HCT116 (cell line): ENCODE data around the gene STPG2. TPM values are rescaled to one million over a fixed set of nuclear protein-coding genes. Genes with fewer than 3 reads are reported as not detected.

Source experiments
- ATAC-seq: fragments of 200-7000 bp; cut with Tn5 transposase; 2 replicates; pipeline ENCODE4 v1.9.1; 2020; ENCODE audit warnings: mild to moderate bottlenecking, moderate library complexity
- BruUV-seq: library from RNA; stranded (reverse); fragments of 400-500 nt; replicated peaks from 2 replicates; lab custom pipeline; 2021; lab: Mats Ljungman, UMichigan
- CTCF ChIA-PET: fragments of 300-600 bp; sonication (Branson Sonifier 250); formaldehyde crosslinking; loops from one replicate; lab custom pipeline; 2021; ENCODE audit warnings: antibody characterized with exemption; lab: Charles Lee
- POLR2A ChIA-PET: fragments of 300-600, 350-600 bp; sonication (Branson Sonifier 250); formaldehyde crosslinking; loops from one replicate; lab custom pipeline; 2021; ENCODE audit warnings: antibody characterized with exemption; lab: Charles Lee
- RAD21 ChIA-PET, 2 experiments: fragments of 300-600 bp; sonication (Branson Sonifier 250); formaldehyde crosslinking; loops; one replicate each; lab custom pipeline; 2023; ENCODE audit warnings: low total read pairs in 2 of 2; ENCODE audit not compliant: uncharacterized antibody in 2 of 2, unreplicated experiment in 2 of 2, low non-redundant PET in 1 of 2; lab: Charles Lee
- DNase-seq: peaks from one replicate; pipeline ENCODE4 v3.0.0-alpha.2; 2010; ENCODE audit warnings: low read depth, low spot score
- H2AFZ ChIP-seq: fragments of 200-600 bp; shearing (Covaris generic), sonication (generic); 2 replicates; pipeline ENCODE4 v1.6.1; 2017; ENCODE audit warnings: low read depth, mixed run types, mixed read lengths, antibody characterized with exemption, low read length; ENCODE audit not compliant: poor library complexity, severe bottlenecking
- H3K27ac ChIP-seq: 2 replicates; pipeline ENCODE4 v1.5.1; 2012; ENCODE audit warnings: low read depth, low read length
- H3K27me3 ChIP-seq: fragments of 200-600 bp; sonication (generic); 2 replicates; pipeline ENCODE4 v1.6.1; 2016; ENCODE audit warnings: mixed run types, low read length, mixed read lengths; ENCODE audit not compliant: insufficient read depth
- H3K36me3 ChIP-seq, 2 experiments: fragments of 200-500 bp in 1 of 2; fragments of 200-600 bp in 1 of 2; sonication (Bioruptor generic) in 1 of 2; sonication (generic) in 1 of 2; 2 replicates each; pipeline versions ENCODE4 v1.5.1 to v1.6.1; 2014 to 2016; ENCODE audit warnings: low read length in 2 of 2, inconsistent platforms in 1 of 2, mixed read lengths in 1 of 2, mixed run types in 1 of 2; ENCODE audit not compliant: insufficient read depth in 2 of 2, control insufficient read depth in 1 of 2
- H3K4me1 ChIP-seq, 2 experiments: fragments of 200-600 bp in 1 of 2; sonication (generic) in 1 of 2; 2 replicates each; pipeline versions ENCODE4 v1.5.1 to v1.6.1; 2012 to 2017; ENCODE audit warnings: low read length in 2 of 2, inconsistent platforms in 1 of 2, mild to moderate bottlenecking in 1 of 2, mixed read lengths in 1 of 2, mixed run types in 1 of 2, moderate library complexity in 1 of 2; ENCODE audit not compliant: insufficient read depth in 2 of 2, control insufficient read depth in 1 of 2
- H3K4me2 ChIP-seq: fragments of 200-600 bp; sonication (generic); 2 replicates; pipeline ENCODE4 v1.6.1; 2017; ENCODE audit warnings: mixed run types, low read length, mixed read lengths
- H3K4me3 ChIP-seq, 2 experiments: fragments of 200-600 bp in 1 of 2; sonication (generic) in 1 of 2; replicated peaks in 1 of 2; 2 replicates each; pipeline ENCODE4 v1.5.1; 2011 to 2016; ENCODE audit warnings: low read length in 2 of 2, control low read depth in 1 of 2, low read depth in 1 of 2, mild to moderate bottlenecking in 1 of 2, mixed read lengths in 1 of 2, mixed run types in 1 of 2
- H3K79me2 ChIP-seq: fragments of 200-600 bp; sonication (generic); 2 replicates; pipeline ENCODE4 v1.6.1; 2017; ENCODE audit warnings: mild to moderate bottlenecking, mixed run types, low read length, moderate library complexity, mixed read lengths; ENCODE audit not compliant: insufficient read depth
- H3K9ac ChIP-seq: fragments of 200-600 bp; sonication (generic); 2 replicates; pipeline ENCODE4 v1.6.1; 2016; ENCODE audit warnings: low read length, mixed read lengths
- H3K9me2 ChIP-seq: fragments of 200-600 bp; sonication (generic), shearing (Covaris generic); 2 replicates; pipeline ENCODE4 v1.6.1; 2017; ENCODE audit warnings: mixed run types, mild to moderate bottlenecking, moderate library complexity; ENCODE audit not compliant: insufficient read depth
- H3K9me3 ChIP-seq, 2 experiments: fragments of 200-500 bp in 1 of 2; fragments of 200-600 bp in 1 of 2; sonication (Bioruptor generic) in 1 of 2; sonication (generic) in 1 of 2; 2 replicates each; pipeline ENCODE4 v1.6.1; 2014 to 2017; ENCODE audit warnings: low read length in 2 of 2, mixed read lengths in 2 of 2, inconsistent platforms in 1 of 2, low read depth in 1 of 2, mild to moderate bottlenecking in 1 of 2, mixed run types in 1 of 2, moderate library complexity in 1 of 2; ENCODE audit not compliant: control insufficient read depth in 1 of 2, insufficient read depth in 1 of 2
- H4K20me1 ChIP-seq: fragments of 200-600 bp; sonication (generic), shearing (Covaris generic); 2 replicates; pipeline ENCODE4 v1.6.1; 2017; ENCODE audit warnings: mixed run types, mild to moderate bottlenecking, moderate library complexity; ENCODE audit not compliant: insufficient read depth
- ATF3 ChIP-seq: IDR thresholded peaks from 2 replicates; pipeline ENCODE4 v1.6.1; 2012
- CEBPB ChIP-seq: IDR thresholded peaks from 2 replicates; pipeline ENCODE4 v1.6.1; 2012; ENCODE audit warnings: low read depth
- CTCF ChIP-seq, 3 experiments: fragments of 200-600 bp in 1 of 3; sonication (generic) in 1 of 3; IDR thresholded peaks in 2 of 3; conservative IDR thresholded peaks in 1 of 3; 2 replicates each; pipeline ENCODE4 v1.5.1; 2012 to 2017; ENCODE audit warnings: low read depth in 2 of 3, low read length in 2 of 3, antibody characterized with exemption in 1 of 3, borderline replicate concordance in 1 of 3, control low read depth in 1 of 3, mild to moderate bottlenecking in 1 of 3, mixed read lengths in 1 of 3, mixed run types in 1 of 3, moderate library complexity in 1 of 3; ENCODE audit not compliant: insufficient read depth in 1 of 3
- EGR1 ChIP-seq: IDR thresholded peaks from 2 replicates; pipeline ENCODE4 v1.6.1; 2012; ENCODE audit warnings: low read depth
- ELF1 ChIP-seq: IDR thresholded peaks from 2 replicates; pipeline ENCODE4 v1.6.1; 2012; ENCODE audit warnings: low read depth, borderline replicate concordance
- EZH2phosphoT487 ChIP-seq: fragments of 200-600 bp; IDR thresholded peaks from 2 replicates; pipeline ENCODE4 v1.6.1; 2018; ENCODE audit warnings: antibody characterized with exemption, borderline replicate concordance
- FOSL1 ChIP-seq: IDR thresholded peaks from 2 replicates; pipeline ENCODE4 v1.6.1; 2012; ENCODE audit warnings: low read depth
- JUND ChIP-seq: IDR thresholded peaks from 2 replicates; pipeline ENCODE4 v1.6.1; 2012
- POLR2AphosphoS5 ChIP-seq: IDR thresholded peaks from 2 replicates; pipeline ENCODE4 v1.6.1; 2011; ENCODE audit warnings: mild to moderate bottlenecking, low read depth, low read length, moderate library complexity
- RAD21 ChIP-seq: IDR thresholded peaks from 2 replicates; pipeline ENCODE4 v1.6.1; 2012; ENCODE audit warnings: low read depth, mild to moderate bottlenecking
- REST ChIP-seq: IDR thresholded peaks from 2 replicates; pipeline ENCODE4 v1.6.1; 2012; ENCODE audit warnings: low read depth
- SP1 ChIP-seq: IDR thresholded peaks from 2 replicates; pipeline ENCODE4 v1.6.1; 2012; ENCODE audit warnings: low read depth
- SRF ChIP-seq: IDR thresholded peaks from 2 replicates; pipeline ENCODE4 v1.6.1; 2012; ENCODE audit warnings: low read depth
- TCF7L2 ChIP-seq: IDR thresholded peaks from 2 replicates; pipeline ENCODE4 v1.7.0; 2011; ENCODE audit warnings: borderline replicate concordance, inconsistent platforms; ENCODE audit not compliant: insufficient read depth, insufficient read length; ENCODE audit errors: extremely low read depth
- ZFX ChIP-seq: fragments of 450-650 bp; IDR thresholded peaks from 2 replicates; pipeline ENCODE4 v1.6.1; 2017
- ZNF274 ChIP-seq: fragments of 200-500 bp; sonication (Bioruptor generic); IDR thresholded peaks from 2 replicates; pipeline ENCODE4 v1.6.1; 2014; ENCODE audit warnings: mild to moderate bottlenecking, low read depth, low read length, inconsistent platforms
- intact Hi-C: fragments of 100-400 bp; cut with micrococcal nuclease; formaldehyde crosslinking; loops from 2 replicates; pipeline ENCODE4 v1.10.0; 2022
- total RNA-seq: library from RNA; stranded (reverse); gene quantifications from one replicate; pipeline ENCODE4 v1.2.1, GENCODE V29; 2021; ENCODE audit not compliant: unreplicated experiment

STPG2 gene
- total RNA-seq, 1 experiment from 2014 or later, result not detected

- no peaks in the 10 kb centered on the region for H3K27me3 ChIP-seq
- intact Hi-C loops, result no loop called here
- peak; percentile 7 for DNase-seq
- H3K36me3 ChIP-seq, result no peaks in the 10 kb centered on the region
- ChIA-PET RAD21 (no interaction called here), POLR2A (no interaction called here), CTCF (no interaction called here)
- peak overlapping the region; percentile 82 for H2AFZ ChIP-seq
- no peak overlapping the region for H3K9ac ChIP-seq
- no TSS peak for BruUV-seq
- H3K9me3 ChIP-seq, result no peaks in the 10 kb centered on the region
- H3K4me2 ChIP-seq, result peak overlapping the region; percentile 27; the same call in 1 of the 2 replicates
- ATAC-seq, result no peak
- H3K4me1 ChIP-seq, result peaks cover 0 to 8% of the 10 kb centered on the region in 2 experiments; a peak in 2 of 4 replicates
- H3K9me2 ChIP-seq, result no peaks in the 10 kb centered on the region; the same call in 1 of the 2 replicates
- peak; percentile 40; the same call in 1 of the 2 replicates for TF ChIP-seq SP1
- TF ChIP-seq FOSL1, result peak; percentile 60; the same call in 1 of the 2 replicates
- no peak for TF ChIP-seq ELF1
- peak; percentile 35; the same call in 1 of the 2 replicates for TF ChIP-seq JUND
- TF ChIP-seq, all 23 proteins: peak for 3
- Histone ChIP-seq H3K4me3 (no peak overlapping the region), H3K79me2 (no peaks in the 10 kb centered on the region), H4K20me1 (no peaks in the 10 kb centered on the region), H3K27ac (no peak overlapping the region)
Observed at GRCh38 chr4:97587912-97588311, 555.4 kb downstream of the STPG2 start.

- no peaks in the 10 kb centered on the region for H4K20me1 ChIP-seq
- H3K4me1 ChIP-seq, result peaks cover 0 to 8% of the 10 kb centered on the region in 2 experiments; a peak in 2 of 4 replicates
- ChIA-PET RAD21 (no interaction called here), POLR2A (no interaction called here), CTCF (no interaction called here)
- BruUV-seq, result no TSS peak
- no peaks in the 10 kb centered on the region for H3K79me2 ChIP-seq
- peak overlapping the region; percentile 37 for H2AFZ ChIP-seq
- TF ChIP-seq EGR1, result no peak
- no peak for TF ChIP-seq SRF
- TF ChIP-seq POLR2AphosphoS5, result no peak
- TF ChIP-seq TCF7L2, result no peak
- TF ChIP-seq EZH2phosphoT487, result no peak
- TF ChIP-seq ELF1, result no peak
- no peak for TF ChIP-seq ZNF274
- TF ChIP-seq RAD21, result no peak
- no peak for TF ChIP-seq ATF3
- TF ChIP-seq JUND, result no peak
- no peak for TF ChIP-seq ZFX
- no peak for TF ChIP-seq REST
- TF ChIP-seq CTCF (IDR thresholded peaks at IDR 0.05 in 2 of 3, conservative IDR thresholded peaks at IDR 0.05 in 1 of 3; ENCODE audit: borderline replicate concordance in 1 of 3, insufficient read depth in 1 of 3, low read depth in 2 of 3, low read length in 2 of 3), result no peak
- TF ChIP-seq CEBPB, result no peak
- no peak overlapping the region for H3K4me3 ChIP-seq
- no peak overlapping the region for H3K4me2 ChIP-seq
- H3K9me2 ChIP-seq, result no peaks in the 10 kb centered on the region; the same call in 1 of the 2 replicates
- no peak for DNase-seq
- no peaks in the 10 kb centered on the region for H3K27me3 ChIP-seq
- intact Hi-C loops, result no loop called here
- no peak overlapping the region for H3K27ac ChIP-seq
- no peak for ATAC-seq
- no peak overlapping the region for H3K9ac ChIP-seq
- no peaks in the 10 kb centered on the region for H3K36me3 ChIP-seq
- H3K9me3 ChIP-seq, result no peaks in the 10 kb centered on the region
Observed at GRCh38 chr4:97585274-97585673, 558.0 kb downstream of the STPG2 start.
